Neuronal stem cell (in vitro differentiated cells): ENCODE data around the gene PRR30.

ENCODE experiments used
- DNase-seq: peaks from one replicate; pipeline ENCODE4 v3.0.0-alpha.2; 2013; ENCODE audit warnings: low spot score
- H2AFZ ChIP-seq: one replicate; pipeline ENCODE4 v1.6.1; 2013; ENCODE audit warnings: mild to moderate bottlenecking, low read length, inconsistent platforms
- H2AK5ac ChIP-seq: 2 replicates; pipeline ENCODE4 v1.6.1; 2013; ENCODE audit warnings: low read depth, mild to moderate bottlenecking, inconsistent platforms, low read length, moderate library complexity, mixed read lengths
- H2BK120ac ChIP-seq: 2 replicates; pipeline ENCODE4 v1.6.1; 2013; ENCODE audit warnings: low read depth, mild to moderate bottlenecking, inconsistent platforms, low read length, moderate library complexity, mixed read lengths
- H2BK12ac ChIP-seq: one replicate; pipeline ENCODE4 v1.6.1; 2013; ENCODE audit warnings: low read length, inconsistent platforms
- H2BK15ac ChIP-seq: 2 replicates; pipeline ENCODE4 v1.6.1; 2013; ENCODE audit warnings: mild to moderate bottlenecking, low read length, inconsistent platforms, mixed read lengths
- H2BK5ac ChIP-seq: one replicate; pipeline ENCODE4 v1.6.1; 2013; ENCODE audit warnings: inconsistent platforms, mild to moderate bottlenecking, low read length, moderate library complexity
- H3K14ac ChIP-seq: one replicate; pipeline ENCODE4 v1.6.1; 2013; ENCODE audit warnings: low read length, inconsistent platforms
- H3K18ac ChIP-seq: 2 replicates; pipeline ENCODE4 v1.6.1; 2013; ENCODE audit warnings: low read length, inconsistent platforms
- H3K23ac ChIP-seq: 2 replicates; pipeline ENCODE4 v1.6.1; 2013; ENCODE audit warnings: low read depth, mild to moderate bottlenecking, mixed read lengths, low read length, inconsistent platforms; ENCODE audit not compliant: poor library complexity
- H3K27ac ChIP-seq: replicated peaks from 3 replicates; pipeline ENCODE4 v1.5.1; 2013; ENCODE audit warnings: low read length, inconsistent platforms
- H3K27me3 ChIP-seq, 3 experiments: 2 replicates each; pipeline ENCODE4 v1.6.1; 2013; ENCODE audit warnings: low read length in 3 of 3, mild to moderate bottlenecking in 2 of 3, inconsistent platforms in 1 of 3, low read depth in 1 of 3, mixed read lengths in 1 of 3, moderate library complexity in 1 of 3; ENCODE audit not compliant: control insufficient read depth in 3 of 3, insufficient read depth in 3 of 3
- H3K36me3 ChIP-seq, 2 donors: replicated peaks in 1 of 2; 2 replicates each; pipeline ENCODE4 v1.6.1; 2013; ENCODE audit warnings: low read length in 2 of 2; ENCODE audit not compliant: control insufficient read depth in 2 of 2, insufficient read depth in 2 of 2
- H3K4ac ChIP-seq: 2 replicates; pipeline ENCODE4 v1.6.1; 2013; ENCODE audit warnings: inconsistent platforms, mild to moderate bottlenecking, low read length, moderate library complexity
- H3K4me1 ChIP-seq, 2 donors: 1 replicate in 1 of 2; 2 replicates in 1 of 2; pipeline ENCODE4 v1.6.1; 2013; ENCODE audit warnings: low read length in 2 of 2, low read depth in 1 of 2; ENCODE audit not compliant: control insufficient read depth in 2 of 2, insufficient read depth in 1 of 2
- H3K4me2 ChIP-seq: one replicate; pipeline ENCODE4 v1.6.1; 2013; ENCODE audit warnings: mild to moderate bottlenecking, low read length, inconsistent platforms; ENCODE audit not compliant: insufficient read depth, poor library complexity, severe bottlenecking
- H3K4me3 ChIP-seq, 2 donors: 2 replicates each; pipeline ENCODE4 v1.5.1; 2013; ENCODE audit warnings: low read length in 2 of 2, mild to moderate bottlenecking in 2 of 2, inconsistent platforms in 1 of 2, moderate library complexity in 1 of 2
- H3K79me1 ChIP-seq: one replicate; pipeline ENCODE4 v1.6.1; 2013; ENCODE audit warnings: low read depth, mild to moderate bottlenecking, inconsistent platforms, low read length, moderate library complexity
- H3K9ac ChIP-seq: one replicate; pipeline ENCODE4 v1.6.1; 2013; ENCODE audit warnings: mild to moderate bottlenecking, low read depth, low read length, inconsistent platforms; ENCODE audit not compliant: poor library complexity
- H3K9me3 ChIP-seq, 2 donors: replicated peaks in 1 of 2; 2 replicates each; pipeline versions ENCODE3 to v1.6.1; 2013; ENCODE audit warnings: low read length in 2 of 2, mild to moderate bottlenecking in 2 of 2, inconsistent platforms in 1 of 2, low read depth in 1 of 2, mixed read lengths in 1 of 2, moderate library complexity in 1 of 2; ENCODE audit not compliant: control insufficient read depth in 2 of 2, insufficient read depth in 1 of 2
- H4K8ac ChIP-seq: one replicate; pipeline ENCODE4 v1.6.1; 2013; ENCODE audit warnings: low read depth, mild to moderate bottlenecking, inconsistent platforms, low read length, moderate library complexity
- H4K91ac ChIP-seq: one replicate; pipeline ENCODE4 v1.6.1; 2013; ENCODE audit warnings: low read length, low read depth, mild to moderate bottlenecking, inconsistent platforms; ENCODE audit not compliant: poor library complexity
- WGBS, 2 donors: extraction: QIAGEN DNeasy Blood & Tissue Kit; methylation state at CpG; one replicate each; pipeline ENCODE4 v1.1.7; 2013; ENCODE audit warnings: missing lambda C conversion rate in 2 of 2, mixed read lengths in 1 of 2; ENCODE audit not compliant: insufficient read length in 2 of 2, insufficient replicate concordance in 1 of 2; ENCODE audit errors: extremely low coverage in 2 of 2; 5-methylcytosine and 5-hydroxymethylcytosine counted together

PRR30 gene

DNA sequence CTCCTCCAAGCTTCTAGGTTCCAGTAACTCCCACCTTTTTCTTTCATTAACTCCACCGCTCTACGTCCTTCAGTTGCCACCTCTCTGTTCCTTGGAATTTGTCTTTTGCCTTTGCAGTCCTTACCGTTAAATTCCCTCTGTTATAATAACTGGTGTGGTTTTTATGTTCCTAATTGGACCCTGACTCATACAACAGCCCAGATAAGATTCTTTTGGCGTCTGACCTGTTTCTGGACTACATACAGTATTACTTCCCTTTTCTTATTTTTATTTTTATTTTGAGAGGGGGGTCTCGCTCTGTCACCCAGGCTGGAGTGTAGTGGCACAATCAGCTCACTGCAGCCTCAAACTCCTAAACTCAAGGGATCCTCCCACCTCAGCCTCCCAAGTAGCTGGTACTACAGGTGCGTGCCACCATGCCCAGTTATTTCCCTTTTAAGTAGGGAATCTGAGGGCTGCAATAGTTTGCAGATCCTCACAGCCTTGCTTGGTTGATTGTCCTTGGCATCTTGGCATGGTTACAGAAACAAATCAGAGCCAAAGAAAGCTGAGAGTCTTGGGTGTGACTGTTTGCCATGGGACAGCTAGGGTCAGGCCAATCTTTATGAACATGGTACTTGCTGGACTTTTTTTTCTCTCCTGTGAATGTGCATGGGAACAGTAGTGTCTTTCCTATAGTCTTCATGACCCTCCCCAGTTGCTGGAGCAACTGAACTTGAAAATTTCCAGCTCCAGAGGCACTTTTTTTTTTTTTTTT lies 31.5 kb upstream of the PRR30 start:
- no peak overlapping the region for H3K14ac ChIP-seq
- H3K9ac ChIP-seq, result no peak overlapping the region
- H3K27me3 ChIP-seq, result peaks cover 0 to 76% (median 4%) of the 10 kb centered on the region in 3 experiments
- H3K4ac ChIP-seq, result no peak overlapping the region
- no peak overlapping the region for H3K4me2 ChIP-seq
- no peaks in the 10 kb centered on the region for H3K9me3 ChIP-seq
- DNase-seq, result no peak
- H3K4me1 ChIP-seq, result no peaks in the 10 kb centered on the region
- WGBS, 2 donors, result no CpG with 5 or more reads among the region's 6 CpGs
- H3K18ac ChIP-seq, result no peak overlapping the region
- no peak overlapping the region for H4K91ac ChIP-seq
- H3K79me1 ChIP-seq, result no peaks in the 10 kb centered on the region
- H2BK5ac ChIP-seq, result no peak overlapping the region
- H3K23ac ChIP-seq, result no peak overlapping the region
- H4K8ac ChIP-seq, result no peak overlapping the region
- no peaks in the 10 kb centered on the region for H3K36me3 ChIP-seq
- H2BK12ac ChIP-seq, result no peak overlapping the region
- H2BK15ac ChIP-seq, result peak overlapping the region; percentile 46
- H2AK5ac ChIP-seq, result no peak overlapping the region
- no peak overlapping the region for H3K27ac ChIP-seq
- no peak overlapping the region for H3K4me3 ChIP-seq
- H2AFZ ChIP-seq, result no peak overlapping the region
- H2BK120ac ChIP-seq, result no peak overlapping the region

DNA sequence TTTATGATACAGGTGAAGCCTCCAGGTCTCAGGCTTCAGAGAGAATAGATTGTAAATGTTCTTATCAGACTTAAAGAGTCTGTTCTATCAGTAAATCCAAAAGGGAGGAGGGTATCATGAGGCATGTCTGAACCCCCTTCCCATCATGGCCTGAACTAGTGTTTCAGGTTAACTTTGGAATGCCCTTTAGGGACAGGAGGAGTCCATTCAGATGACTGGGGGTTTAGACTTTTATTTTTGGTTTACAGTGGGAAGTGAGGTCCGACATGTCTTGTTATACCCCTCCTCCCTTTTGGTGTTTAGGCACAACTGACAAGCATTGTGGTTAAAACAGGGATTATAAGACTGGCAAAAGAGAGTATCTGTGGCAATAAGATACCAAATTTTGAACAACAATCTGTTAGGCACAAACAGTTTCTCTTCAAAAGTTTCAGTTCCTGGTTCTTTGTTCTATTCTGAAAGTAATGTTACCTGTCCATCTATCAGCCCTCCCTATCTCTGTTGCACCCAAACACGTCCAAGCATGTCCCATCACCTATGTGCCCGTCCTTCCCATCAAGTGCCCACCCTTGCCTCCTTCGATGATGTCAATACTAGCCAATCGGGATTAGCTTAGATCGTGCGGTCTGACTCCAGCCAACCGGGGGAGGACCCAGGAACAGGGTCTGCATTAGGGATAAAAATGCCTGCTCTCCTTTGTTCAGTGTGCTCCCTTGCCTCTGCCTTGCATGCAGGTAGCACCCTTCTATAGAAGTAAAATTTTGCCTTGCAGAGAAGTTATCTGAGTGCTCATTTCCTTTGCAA lies 26.0 kb upstream of the PRR30 start:
- no peak overlapping the region for H2AK5ac ChIP-seq
- no peak overlapping the region for H4K8ac ChIP-seq
- no peak overlapping the region for H3K9ac ChIP-seq
- no peak overlapping the region for H3K18ac ChIP-seq
- no peak for DNase-seq
- no peak overlapping the region for H2AFZ ChIP-seq
- no peak overlapping the region for H2BK5ac ChIP-seq
- H4K91ac ChIP-seq, result no peak overlapping the region
- no peak overlapping the region for H3K23ac ChIP-seq
- no peak overlapping the region for H3K27ac ChIP-seq
- no peaks in the 10 kb centered on the region for H3K36me3 ChIP-seq
- H2BK120ac ChIP-seq, result no peak overlapping the region
- no peak overlapping the region for H3K14ac ChIP-seq
- no peaks in the 10 kb centered on the region for H3K4me1 ChIP-seq
- no peak overlapping the region for H3K4ac ChIP-seq
- WGBS, 2 donors, result no CpG with 5 or more reads among the region's 8 CpGs
- H3K27me3 ChIP-seq, result peaks cover 0 to 49% (median under 1%) of the 10 kb centered on the region in 3 experiments
- no peaks in the 10 kb centered on the region for H3K9me3 ChIP-seq
- no peak overlapping the region for H2BK12ac ChIP-seq
- no peaks in the 10 kb centered on the region for H3K79me1 ChIP-seq
- no peak overlapping the region for H3K4me2 ChIP-seq
- no peak overlapping the region for H3K4me3 ChIP-seq
- no peak overlapping the region for H2BK15ac ChIP-seq

DNA sequence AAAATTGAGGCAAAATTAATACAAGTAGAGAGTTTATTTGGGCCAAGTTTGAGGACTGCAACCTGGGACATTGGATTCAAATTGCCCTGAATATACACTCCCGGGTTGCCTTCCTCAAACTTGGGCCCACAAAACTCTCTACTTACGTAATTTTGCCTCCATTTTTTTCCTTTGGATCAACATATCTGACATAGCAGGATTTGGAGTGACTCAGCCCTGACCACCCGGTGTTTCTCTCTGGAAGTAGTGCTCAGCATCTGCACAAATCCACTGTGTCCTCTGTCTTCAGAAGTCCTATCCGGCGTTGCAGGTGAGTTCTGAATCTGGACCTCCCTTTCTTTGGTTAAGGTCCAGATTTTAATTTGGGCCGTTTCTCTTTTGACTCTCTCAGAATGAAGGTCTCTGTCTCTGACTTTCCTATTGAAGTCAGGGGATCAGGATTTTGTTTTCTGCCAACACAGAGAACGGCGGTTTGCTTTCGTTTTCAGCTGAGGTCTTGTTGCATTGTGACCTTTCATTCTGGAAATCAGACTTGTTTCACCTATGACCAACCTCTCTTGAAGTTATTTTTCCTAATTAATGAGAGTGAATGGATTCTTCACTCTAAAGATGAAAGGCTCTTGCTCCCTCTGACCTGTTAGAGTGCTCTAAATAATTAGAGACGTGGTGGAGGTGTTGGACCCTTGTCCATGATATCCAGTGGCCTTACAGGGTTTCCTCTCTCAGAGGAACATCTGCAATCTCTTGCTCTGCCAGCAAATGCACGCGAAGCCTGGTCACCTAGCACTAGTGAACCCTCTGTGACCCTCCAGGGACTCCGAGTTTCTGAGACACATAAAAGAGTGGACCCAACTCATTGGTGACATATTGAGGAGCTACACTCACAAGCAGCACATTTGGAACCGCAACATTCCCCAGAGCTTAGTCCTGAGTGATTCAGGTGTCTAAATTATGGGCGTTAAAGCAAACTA lies 23.2 kb upstream of the PRR30 start:
- Histone ChIP-seq H2BK15ac (no peak overlapping the region), H3K9ac (no peak overlapping the region), H3K36me3 (no peaks in the 10 kb centered on the region), H2BK5ac (no peak overlapping the region), H3K4ac (no peak overlapping the region), H3K4me3 (no peak overlapping the region), H3K79me1 (no peaks in the 10 kb centered on the region), H3K27me3 (peaks cover 0 to 55% (median 0%) of the 10 kb centered on the region in 3 experiments), H3K14ac (no peak overlapping the region), H2AFZ (no peak overlapping the region), H2BK12ac (no peak overlapping the region), H3K27ac (no peak overlapping the region), H2AK5ac (no peak overlapping the region), H3K18ac (no peak overlapping the region), H3K9me3 (no peaks in the 10 kb centered on the region), H4K8ac (no peak overlapping the region), H3K4me1 (no peaks in the 10 kb centered on the region), H3K4me2 (no peak overlapping the region), H2BK120ac (no peak overlapping the region), H4K91ac (no peak overlapping the region), H3K23ac (no peak overlapping the region)
- WGBS, 2 donors, result no CpG with 5 or more reads among the region's 15 CpGs
- no peak for DNase-seq
